Colon (tissue), 2 donors: ENCODE measurements around the gene HOXB2.

Experiments used
- FAIRE-seq: peaks from 2 replicates; lab custom pipeline; 2012; peaks lifted over from hg19 to GRCh38; lab: Jason Lieb, UNC
- donor health status: control.
- donor health status: control.

The HOXB2 gene

DNA sequence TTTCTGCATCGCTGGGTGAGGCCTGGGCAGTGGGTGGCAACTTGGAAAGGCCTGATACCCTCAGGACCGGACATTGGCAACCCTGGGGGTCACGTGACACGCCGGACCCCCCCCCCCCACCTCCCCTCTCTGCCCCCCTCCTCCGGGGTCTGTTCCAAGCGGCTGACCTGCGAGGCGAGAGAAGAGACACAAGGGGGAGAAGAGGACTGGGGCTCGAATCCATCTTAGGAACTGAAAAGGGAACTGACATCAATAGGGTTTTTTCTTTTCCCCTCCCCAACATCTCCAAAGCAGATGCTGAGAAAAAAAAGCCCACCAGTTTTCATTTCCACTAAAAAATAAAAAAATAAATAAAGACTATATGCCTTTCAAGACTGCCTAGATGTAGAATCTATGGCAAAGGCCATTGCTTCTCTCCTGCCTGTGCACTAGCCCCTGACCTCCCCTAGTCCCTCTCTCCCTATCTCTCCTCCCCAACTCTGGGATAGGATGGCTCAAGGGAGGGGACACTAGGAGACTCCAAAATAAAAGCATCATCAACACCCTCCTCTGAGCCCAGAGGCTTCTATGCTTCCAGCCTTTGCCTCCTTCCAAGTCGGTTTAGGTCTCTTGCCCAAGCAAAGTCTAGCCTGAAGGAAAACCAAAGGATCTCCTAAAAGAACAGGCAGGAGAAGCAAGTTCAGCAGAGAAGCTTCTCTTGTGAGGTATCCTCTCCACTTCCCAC, 7.7 kb upstream of the HOXB2 start:
- no peak for FAIRE-seq

- FAIRE-seq: no peak
Measured at GRCh38 chr17:48551596-48552465, 6.9 kb upstream of the HOXB2 start.

GRCh38 chr17:48551214-48551555, 6.3 kb upstream of the HOXB2 start:
- FAIRE-seq: no peak

DNA sequence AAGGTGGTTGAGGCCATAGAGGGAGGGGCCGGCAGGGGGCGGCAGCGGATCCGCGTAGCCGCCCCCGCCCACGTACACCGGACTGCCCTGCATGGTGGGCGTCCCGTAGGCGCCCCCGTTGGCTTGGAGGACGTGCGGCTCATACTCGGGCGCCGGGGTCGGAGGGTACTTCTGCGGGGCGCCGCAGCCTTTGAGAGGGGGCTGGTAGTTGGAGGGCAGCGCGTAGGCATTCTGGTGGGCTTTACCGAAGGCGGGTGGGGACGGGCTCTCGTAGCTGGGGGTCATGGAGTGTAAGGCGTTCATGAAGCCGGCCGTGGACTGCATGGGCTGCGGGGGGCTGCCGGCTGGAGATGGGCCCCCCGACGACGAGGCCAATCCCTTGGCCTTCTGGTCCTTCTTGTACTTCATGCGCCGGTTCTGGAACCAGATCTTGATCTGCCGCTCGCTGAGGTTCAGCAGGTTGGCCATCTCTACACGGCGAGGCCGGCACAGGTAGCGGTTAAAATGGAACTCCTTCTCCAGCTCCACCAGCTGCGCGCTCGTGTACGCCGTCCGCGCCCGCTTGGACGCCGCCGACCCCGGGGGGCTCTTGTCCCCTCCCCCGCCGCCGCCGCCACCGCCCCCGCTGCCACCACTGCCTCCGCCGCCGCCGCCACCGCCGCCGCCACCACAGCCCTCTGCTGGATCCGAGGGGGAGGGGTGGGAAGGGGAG, 5.7 kb upstream of the HOXB2 start:
- no peak for FAIRE-seq

GRCh38 chr17:48549914-48550501, 5.1 kb upstream of the HOXB2 start:
- no peak for FAIRE-seq

DNA sequence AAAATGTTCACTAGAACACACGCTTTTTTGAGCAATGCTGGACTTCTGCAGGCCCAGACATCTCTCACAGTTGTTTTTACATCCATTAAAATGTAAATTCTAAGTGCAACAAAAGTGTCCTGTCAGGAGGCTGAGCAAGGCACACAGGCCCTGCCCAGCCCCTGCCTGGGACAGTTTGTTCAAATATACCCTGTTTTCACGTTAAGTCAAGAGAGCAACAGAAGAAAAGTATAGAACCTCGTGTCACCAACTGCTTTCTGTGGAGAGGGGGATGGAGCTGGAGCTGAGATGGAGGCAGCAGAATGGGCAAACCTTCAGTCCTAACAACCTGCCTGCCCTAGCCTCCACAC, 4.3 kb upstream of the HOXB2 start:
- no peak for FAIRE-seq

DNA sequence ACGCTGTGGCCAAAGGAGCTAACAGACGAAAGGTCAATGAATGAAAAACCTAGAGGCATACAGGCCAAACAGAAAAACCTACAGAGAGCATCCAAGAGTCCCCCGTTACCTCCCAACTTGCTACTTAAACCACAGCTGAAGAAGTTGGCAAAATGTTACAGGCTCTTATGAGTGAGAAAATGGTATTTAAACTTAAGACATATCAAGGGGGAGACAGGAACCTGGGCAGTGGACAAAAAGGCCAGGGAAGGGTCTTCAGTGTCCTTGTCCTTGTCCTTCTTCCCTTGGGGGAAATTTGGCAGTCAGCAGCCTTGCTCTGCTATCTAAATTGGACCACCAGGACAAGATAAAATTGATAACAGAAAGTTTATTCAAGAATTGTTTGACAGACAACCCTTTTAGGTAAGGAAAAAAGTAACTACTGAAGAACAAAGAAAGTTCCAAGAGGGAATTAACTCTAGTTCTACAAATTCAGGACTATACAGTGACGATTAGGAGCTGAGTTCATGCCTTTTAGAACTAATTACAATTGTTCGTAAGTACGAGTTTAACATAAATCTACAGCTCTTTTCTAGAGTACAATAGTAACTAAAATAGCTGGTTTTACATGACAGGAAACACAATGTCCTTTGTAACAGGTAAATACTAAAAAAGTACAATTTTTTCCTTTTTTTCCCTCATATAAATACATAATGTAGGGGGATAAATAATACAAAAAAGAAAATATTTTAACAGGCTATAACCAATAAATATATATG, 3.8 kb upstream of the HOXB2 start:
- no peak for FAIRE-seq

GRCh38 chr17:48547808-48548522, 3.1 kb upstream of the HOXB2 start:
- no peak for FAIRE-seq

GRCh38 chr17:48546924-48547807, 2.3 kb upstream of the HOXB2 start:
- peak; percentile 14 for FAIRE-seq

DNA sequence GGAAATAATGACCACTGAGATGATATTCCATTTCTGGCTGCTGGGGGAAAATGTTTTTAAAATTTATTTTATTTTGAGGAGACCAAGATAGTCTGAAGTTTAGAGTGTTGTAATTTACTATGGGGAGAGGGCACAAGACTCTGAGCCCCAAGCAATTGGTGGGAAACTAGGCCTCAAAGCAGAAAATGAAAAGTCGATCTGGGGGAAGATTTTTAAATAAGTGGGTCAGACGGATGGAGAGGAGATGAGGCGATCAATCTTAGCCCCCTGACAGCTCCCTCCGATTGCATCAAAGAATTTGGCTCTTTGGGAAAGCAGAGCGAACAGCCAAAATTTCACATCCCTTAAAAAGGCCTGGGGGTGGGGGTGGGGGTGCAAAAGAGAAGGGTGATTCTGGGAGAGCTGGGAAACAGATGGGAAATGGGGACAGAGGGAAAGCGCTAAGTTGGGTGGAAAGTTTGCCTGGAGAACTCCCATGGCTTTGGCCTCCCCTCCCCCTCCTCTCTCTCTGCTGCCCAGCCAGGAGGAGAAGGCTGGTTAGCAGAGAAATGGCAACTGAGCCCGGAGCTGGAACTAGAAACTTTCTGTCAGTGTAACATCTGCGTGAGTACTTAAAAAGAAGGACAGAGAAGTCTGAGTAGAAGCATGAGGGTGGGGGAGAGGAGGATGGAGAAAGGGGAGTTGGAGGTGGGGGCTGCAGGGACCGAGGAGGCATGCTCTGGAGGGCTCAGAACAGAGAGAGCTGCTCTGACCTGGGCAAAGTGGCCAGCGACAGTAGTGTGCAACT, 1.4 kb upstream of the HOXB2 start:
- no peak for FAIRE-seq

- FAIRE-seq: no peak
Measured at GRCh38 chr17:48545539-48545938, 630 bp upstream of the HOXB2 start.

DNA sequence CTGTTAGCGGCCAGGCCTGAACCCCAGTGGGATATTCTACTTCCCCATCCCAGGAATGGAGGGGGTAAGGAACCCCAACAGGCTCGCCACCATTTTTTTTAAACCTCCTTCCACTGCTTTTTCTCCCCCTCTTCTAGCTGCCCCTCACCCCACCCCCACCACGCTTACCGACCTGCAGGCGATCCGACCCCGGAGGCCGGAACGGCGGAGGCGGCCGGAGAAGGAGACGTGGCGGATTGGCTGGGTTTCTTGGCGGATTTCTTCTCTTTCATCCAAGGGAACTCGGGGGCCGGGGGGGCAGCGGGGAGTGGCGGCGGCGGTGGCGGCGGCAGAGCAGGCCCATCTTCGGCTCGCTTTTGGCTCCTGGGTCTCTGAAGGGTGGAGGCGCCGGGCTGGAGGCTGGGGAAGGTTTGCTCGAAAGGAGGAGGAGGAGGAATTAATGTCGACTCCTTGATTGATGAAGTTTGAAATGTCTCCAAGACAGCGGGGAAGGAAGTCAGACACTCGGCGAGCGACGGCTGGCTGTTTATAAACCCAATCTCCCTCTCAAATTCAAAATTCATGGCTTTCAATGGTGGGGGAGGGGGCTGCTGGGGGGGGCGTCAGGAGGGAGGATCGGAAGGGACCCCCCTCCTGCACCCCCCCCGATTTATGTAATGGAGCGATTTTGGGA, 424 bp downstream of the HOXB2 start:
- no peak for FAIRE-seq

DNA sequence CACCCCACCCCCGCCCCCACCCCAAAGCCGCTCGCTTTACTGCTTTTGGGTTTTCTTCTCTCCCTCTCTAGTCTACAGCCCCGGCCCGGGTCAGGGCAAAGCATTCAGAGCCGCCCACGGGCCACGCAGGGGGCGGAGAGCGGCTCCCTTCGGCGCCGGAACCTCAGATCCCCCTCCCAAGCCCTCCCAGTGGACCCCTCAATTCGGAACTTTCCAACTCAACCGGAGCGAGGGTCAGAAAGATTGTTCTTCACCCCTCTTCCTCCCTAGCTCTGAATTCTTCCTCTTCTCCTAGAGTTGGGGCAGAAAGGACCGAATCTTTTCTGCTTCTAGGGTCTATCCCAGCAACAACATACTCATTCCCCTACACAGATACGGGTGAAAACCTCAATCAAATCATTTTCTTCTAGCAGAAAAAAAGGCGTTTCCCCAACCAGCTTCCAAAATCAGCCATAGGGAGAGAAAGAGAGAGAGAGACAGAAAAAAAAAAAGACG, 1.0 kb downstream of the HOXB2 start:
- no peak for FAIRE-seq

GRCh38 chr17:48543107-48543853, 1.6 kb downstream of the HOXB2 start:
- FAIRE-seq: no peak

GRCh38 chr17:48542698-48543106, 2.2 kb downstream of the HOXB2 start:
- no peak for FAIRE-seq

GRCh38 chr17:48542114-48542656, 2.7 kb downstream of the HOXB2 start:
- FAIRE-seq: no peak

DNA sequence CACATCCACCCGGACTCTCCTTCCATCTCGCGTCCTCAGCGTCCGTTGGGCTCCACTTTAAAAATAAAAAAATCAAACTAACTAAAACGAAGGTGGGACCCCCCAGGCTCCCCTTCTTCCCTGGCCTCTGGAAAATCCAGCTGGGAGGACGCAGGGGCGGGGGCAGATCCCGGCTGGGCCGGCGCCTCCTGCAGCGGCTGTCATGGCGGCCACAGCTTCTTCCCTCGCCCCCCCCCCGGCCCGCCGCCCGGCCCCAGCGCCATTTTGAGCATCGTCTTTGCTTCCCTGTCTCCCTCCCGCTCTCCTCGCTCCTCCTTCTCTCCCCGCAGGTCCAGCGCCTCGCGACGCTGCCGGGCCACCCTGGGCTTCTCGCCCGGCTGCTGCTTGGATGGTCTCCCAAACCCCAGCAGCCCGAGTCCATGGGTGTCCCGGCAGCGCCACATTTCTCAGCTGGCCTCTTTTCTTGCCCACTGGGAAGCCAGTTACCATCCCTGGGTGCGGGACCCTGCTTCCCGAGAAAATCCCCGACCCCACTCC, 3.3 kb downstream of the HOXB2 start:
- no peak for FAIRE-seq
